Stimulated activated CD8-positive, alpha-beta memory T cell treated with anti-CD3 and anti-CD28 coated beads, Interleukin-15, amount 100 ng/mL, for 48 hours (primary cell): Measurements from ENCODE around the gene CKAP4.
"Not testable (repeated sequence)": the region's sequence is repeated elsewhere in the genome, so short reads cannot be mapped to it uniquely, and the experiment has no call there.

ENCODE experiments used
- DNase-seq, 2 donors: peaks; one replicate each; pipeline ENCODE4 v3.0.0-alpha.2; 2020; ENCODE audit warnings: low read depth in 2 of 2

The CKAP4 gene

GRCh38 chr12:106247674-106248311, at the start of gene CKAP4:
CKAP4 (minus strand) TSS chr12:106248020; CDS start chr12:106247851, 169 bp downstream.
- no peak for DNase-seq

- DNase-seq: no peak
Measured at GRCh38 chr12:106297075-106297474, 49.3 kb upstream of the CKAP4 start.

GRCh38 chr12:106296179-106296877, 48.5 kb upstream of the CKAP4 start:
- no peak for DNase-seq

GRCh38 chr12:106292339-106292738, 44.5 kb upstream of the CKAP4 start:
- DNase-seq: no peak

- no peak for DNase-seq
Measured at GRCh38 chr12:106291342-106291741, 43.5 kb upstream of the CKAP4 start.

- no peak for DNase-seq
Measured at GRCh38 chr12:106290666-106291065, 42.8 kb upstream of the CKAP4 start.

GRCh38 chr12:106289196-106289681, 41.4 kb upstream of the CKAP4 start:
- DNase-seq: no peak

GRCh38 chr12:106288494-106289195, 40.8 kb upstream of the CKAP4 start:
- DNase-seq: peak; percentile 18 to 28

GRCh38 chr12:106288101-106288493, 40.3 kb upstream of the CKAP4 start:
- no peak for DNase-seq

- no peak for DNase-seq
Measured at GRCh38 chr12:106287364-106287763, 39.5 kb upstream of the CKAP4 start.

- DNase-seq: not testable (repeated sequence)
Measured at GRCh38 chr12:106286576-106287162, 38.8 kb upstream of the CKAP4 start.

GRCh38 chr12:106285982-106286381, 38.2 kb upstream of the CKAP4 start:
- DNase-seq: no peak

- no peak for DNase-seq
Measured at GRCh38 chr12:106284358-106285105, 36.7 kb upstream of the CKAP4 start.

- peak in 1 of 2 donors; percentile 9 for DNase-seq
Measured at GRCh38 chr12:106282457-106283097, 34.8 kb upstream of the CKAP4 start.

- DNase-seq: no peak
Measured at GRCh38 chr12:106281804-106282203, 34.0 kb upstream of the CKAP4 start.

GRCh38 chr12:106281056-106281782, 33.4 kb upstream of the CKAP4 start:
- no peak for DNase-seq

GRCh38 chr12:106280106-106280505, 32.3 kb upstream of the CKAP4 start:
- DNase-seq: no peak

GRCh38 chr12:106276032-106276740, 28.4 kb upstream of the CKAP4 start:
- DNase-seq: no peak

GRCh38 chr12:106275458-106275857, 27.6 kb upstream of the CKAP4 start:
- DNase-seq: no peak
